ENCODE data around the gene ZNF730.

GRCh38 chr19:23099966-23100365, 16.9 kb upstream of the ZNF730 start:
- TF ChIP-seq CTCF (optimal IDR thresholded peaks at IDR 0.05 in 1 of 3, IDR thresholded peaks at IDR 0.05 in 1 of 3, conservative IDR thresholded peaks at IDR 0.05 in 1 of 3; ENCODE audit: extremely low read depth in 1 of 3, insufficient read depth in 2 of 3, low read length in 3 of 3) (no peak), EZH2 (IDR thresholded peaks at IDR 0.05; ENCODE audit: low read length) (no peak)
